GM04504 (cell line): ENCODE measurements around the gene C19orf53.
"Not testable (repeated sequence)": the region's sequence is repeated elsewhere in the genome, so short reads cannot be mapped to it uniquely, and the experiment has no call there.

Experiments used
- DNase-seq: peaks from one replicate; pipeline ENCODE4 v3.0.0-alpha.2; 2012; ENCODE audit warnings: low read depth

C19orf53 gene

DNA sequence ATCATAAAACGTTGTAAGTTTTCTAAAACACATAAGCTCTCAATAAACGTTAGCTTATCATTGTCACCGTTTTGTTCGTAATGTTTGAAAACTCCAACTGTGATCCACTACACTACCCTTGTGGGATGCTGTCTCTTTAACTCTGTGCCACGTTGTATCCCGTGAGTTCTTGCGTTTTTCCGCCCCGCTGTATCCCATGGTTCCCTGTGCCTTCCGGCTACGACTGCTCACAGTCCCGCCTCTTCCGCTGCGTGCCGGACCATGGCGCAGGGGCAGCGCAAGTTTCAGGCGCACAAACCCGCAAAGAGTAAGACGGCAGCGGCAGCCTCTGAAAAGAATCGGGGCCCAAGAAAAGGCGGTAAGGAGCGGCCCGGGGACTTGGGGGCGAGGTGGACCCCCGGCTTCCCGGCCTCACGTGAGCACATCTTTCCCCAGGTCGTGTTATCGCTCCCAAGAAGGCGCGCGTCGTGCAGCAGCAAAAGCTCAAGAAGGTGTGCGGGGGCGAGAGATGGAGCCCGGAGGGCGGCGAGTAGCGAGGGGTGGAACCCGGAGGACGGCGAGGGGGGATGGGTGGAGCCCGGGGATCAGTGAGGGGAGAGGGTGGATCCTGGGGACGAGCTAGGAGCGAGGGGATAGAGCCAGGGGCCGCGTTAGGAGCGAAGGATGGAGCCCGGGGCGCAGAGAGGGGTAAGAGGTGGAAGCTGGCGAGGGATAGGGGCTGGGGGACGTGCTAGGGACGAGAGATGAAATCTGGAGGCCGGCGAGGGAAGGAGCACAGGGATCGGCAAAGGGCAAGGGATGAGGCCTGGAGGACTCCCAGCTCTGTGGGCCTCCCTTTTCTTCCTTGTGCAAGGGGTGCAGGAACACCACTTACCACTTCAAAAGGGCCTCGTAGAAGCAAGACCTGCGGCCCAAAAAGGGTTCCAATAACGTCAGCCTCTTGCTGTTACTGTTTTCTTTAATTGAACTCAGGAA is at the start of gene C19orf53:
TSS of gene C19orf53 (plus strand) at position 240 of the 975 bp plus-strand sequence. CDS start at position 262, 22 bp downstream.
- DNase-seq, result peak; percentile 86

- no peak for DNase-seq
Observed at GRCh38 chr19:13726323-13726722, 47.9 kb upstream of the C19orf53 start.

GRCh38 chr19:13727798-13728197 is 46.5 kb upstream of the C19orf53 start:
- peak; percentile 68 for DNase-seq

DNA sequence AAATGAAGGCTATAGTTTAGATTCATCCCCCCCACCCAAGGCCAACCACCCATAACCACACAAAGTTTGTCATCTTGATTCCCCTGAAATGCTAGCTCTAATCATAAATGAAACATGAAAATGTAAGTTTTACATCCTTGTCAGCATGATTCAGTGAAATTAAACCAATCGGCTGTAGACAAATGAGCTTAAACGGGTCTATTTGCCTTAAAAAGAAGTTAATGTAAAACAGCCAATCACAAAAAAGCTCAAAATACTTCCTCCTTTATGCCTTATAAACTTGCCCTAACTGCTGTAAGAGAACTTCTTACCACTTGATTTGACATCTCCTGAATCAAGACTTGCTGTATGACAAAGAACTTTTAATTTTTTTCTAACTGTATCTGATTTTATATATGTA is 44.4 kb upstream of the C19orf53 start:
- no peak for DNase-seq

GRCh38 chr19:13731147-13731964 is 42.9 kb upstream of the C19orf53 start:
- DNase-seq, result peak; percentile 95

DNA sequence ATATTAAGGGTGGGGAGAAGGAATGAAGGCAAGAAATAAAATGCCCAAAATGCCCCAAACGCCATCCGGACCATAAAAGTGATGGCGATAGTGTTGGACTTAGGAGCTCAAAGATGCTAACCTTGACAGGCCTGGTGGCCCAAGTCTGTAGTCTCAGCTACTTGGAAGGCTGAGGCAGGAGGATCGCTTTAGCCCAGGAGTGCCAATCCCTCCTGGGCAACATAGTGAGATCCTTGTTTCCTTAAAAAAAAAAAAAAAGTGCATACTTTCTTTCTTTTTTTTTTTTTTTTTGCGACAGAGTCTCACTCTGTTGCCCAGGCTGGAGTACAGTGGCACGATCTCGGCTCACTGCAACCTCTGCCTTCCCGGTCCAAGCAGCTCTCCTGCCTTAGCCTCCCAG is 41.9 kb upstream of the C19orf53 start:
- no peak for DNase-seq

DNA sequence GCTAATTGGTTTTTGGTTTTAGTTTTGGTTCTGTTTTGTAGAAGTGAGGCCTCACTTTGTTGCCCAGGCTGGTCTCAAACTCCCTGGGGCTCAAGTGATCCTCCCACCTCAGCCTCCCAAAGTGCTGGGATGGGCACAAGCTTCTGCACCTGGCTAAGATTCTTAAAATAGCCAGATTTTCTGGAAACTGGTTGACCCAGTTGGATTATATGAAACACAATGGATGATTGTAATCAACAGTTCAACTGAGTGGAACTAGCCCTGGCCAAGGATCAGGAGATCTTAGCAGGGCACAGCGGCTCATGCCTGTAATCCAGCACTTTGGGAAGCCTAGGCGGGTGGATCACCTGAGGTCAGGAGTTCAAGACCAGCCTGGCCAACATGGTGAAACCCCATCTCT is 39.5 kb upstream of the C19orf53 start:
- no peak for DNase-seq

DNA sequence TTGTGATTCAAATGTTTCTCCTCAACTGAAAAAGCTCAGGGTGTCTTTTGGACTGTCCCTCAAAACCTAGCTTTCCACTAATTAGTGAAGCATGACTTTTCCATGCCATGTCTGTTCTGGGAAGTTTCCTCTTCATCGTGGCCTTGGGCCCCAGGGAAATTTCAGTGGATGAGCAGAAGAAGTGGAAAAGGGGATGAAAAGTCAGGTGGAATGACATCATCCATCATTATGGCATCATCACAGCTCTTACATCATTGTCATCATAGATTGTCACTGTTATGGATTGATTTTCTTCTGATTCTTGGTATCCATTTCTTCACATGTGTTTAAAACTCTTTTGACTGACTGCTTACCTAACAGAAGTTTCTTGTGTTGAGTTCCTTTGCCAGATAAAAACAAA is 36.2 kb upstream of the C19orf53 start:
- DNase-seq, result no peak

DNA sequence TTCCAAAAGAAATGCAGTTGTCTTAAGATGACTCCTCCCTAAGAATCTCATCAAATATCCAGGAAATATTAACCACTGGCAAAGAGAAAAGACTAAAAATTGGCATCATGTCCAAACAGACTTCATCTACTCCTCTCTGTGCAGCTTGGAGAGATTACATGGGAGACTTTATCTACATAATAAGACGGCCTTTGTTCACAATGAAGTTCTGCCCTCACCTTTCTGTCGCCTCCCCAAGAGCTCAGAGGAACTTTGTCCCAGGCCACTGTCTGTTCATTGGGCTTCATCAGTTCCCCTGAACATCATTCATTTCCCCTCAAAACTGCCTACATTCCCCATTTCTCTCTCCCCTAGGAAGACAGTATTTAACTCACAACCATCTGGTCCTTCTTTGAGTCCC is 32.4 kb upstream of the C19orf53 start:
- DNase-seq, result no peak

- no peak for DNase-seq
Observed at GRCh38 chr19:13742756-13743155, 31.5 kb upstream of the C19orf53 start.

DNA sequence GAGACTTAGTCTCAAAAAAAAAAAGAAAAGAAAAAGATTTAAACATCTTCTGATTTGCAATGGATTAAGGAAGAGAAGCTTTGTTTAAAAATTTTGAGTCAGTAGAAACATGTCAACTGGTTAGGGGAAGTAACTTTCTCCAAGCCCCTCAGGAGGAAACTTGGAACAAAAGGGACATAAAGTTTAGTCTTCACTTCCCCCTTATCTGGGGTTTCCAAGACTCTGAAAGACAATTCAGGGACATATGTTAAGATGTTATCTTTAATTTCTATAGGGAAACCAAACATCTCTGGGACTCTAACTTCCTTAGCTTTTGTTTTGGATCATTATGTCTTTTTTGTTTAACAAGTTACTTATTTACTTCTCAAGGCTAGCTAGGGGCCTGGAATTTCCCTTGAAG is 30.1 kb upstream of the C19orf53 start:
- DNase-seq, result no peak

GRCh38 chr19:13747098-13747453 is 27.2 kb upstream of the C19orf53 start:
- no peak for DNase-seq

DNA sequence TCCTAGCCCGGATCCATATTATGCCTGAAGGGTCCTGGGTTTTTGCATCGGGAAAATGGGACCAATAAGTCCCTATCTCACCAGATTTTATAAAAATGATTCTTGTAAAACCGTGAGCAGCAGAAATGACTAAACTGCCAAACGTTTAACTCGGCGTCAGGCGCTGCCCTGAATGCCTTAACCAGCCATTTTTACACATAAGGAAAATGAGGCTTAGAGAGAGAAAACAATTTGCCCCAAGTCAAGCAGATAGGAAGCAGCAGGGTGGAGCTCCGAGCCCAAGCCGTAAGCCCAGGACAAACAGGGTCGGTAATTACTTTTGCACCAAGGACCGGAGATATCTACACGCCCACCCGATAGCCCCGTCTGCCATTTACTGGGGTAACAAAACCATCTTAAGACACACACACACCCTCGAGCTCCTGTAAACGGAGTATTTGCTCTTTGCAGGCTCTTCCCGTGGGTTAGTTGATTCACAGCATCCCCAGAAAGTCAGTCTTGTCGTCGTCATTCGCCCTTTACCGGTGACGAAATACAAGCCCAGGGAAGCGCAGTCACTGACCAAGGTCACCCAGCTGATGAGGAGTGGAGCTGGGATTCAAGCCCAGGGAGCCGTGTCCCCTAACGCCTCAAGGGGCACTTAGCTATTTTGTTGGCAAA is 26.0 kb upstream of the C19orf53 start:
- peak; percentile 21 for DNase-seq

- no peak for DNase-seq
Observed at GRCh38 chr19:13751436-13751835, 22.8 kb upstream of the C19orf53 start.

GRCh38 chr19:13753622-13754021 is 20.6 kb upstream of the C19orf53 start:
- not testable (repeated sequence) for DNase-seq

GRCh38 chr19:13756210-13756609 is 18.0 kb upstream of the C19orf53 start:
- DNase-seq, result no peak

DNA sequence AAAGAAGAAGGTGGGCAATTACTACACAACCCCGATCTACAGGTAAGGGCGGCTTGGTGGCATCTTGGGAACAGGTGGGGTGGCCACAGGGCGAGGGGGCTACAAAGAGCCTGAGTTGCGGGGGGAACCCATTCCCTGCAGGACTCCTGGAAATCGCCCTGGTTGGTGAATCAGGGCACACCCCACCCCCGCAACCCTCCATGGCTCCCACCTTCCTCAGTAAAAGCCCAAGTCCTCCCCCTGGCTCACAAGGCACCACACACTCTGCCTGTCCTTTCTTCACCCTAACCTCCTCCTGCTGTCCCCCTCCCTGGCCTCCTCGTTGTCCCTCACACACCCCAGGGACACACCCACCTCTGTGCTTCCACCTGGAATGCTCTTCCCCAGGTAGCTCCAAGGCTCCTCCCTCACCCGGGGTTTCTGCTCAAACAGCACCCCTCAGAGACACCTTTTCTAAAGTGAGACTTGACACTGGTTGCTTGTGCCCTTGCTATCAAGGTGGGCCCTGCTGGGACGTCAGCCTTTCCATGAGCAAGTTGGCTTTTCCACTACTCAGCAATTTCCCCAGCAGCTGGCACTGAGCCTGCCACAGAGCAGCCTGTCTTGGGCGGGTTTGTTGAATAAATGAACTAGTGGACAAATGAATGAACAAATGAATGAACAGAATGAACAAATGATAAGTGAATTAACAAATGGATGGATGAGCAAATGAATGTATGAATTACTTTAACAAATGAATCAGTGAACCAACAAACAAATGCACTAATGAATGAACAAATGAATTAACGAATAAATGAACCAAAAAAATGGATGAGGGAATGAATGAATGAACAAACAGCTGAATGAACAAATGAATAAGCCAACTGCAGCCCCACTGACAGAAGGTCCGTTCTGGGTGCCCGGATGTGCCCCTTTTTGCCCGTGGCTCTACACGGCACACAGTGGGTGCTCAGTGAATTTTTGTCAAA is 16.2 kb upstream of the C19orf53 start:
- DNase-seq, result no peak

- no peak for DNase-seq
Observed at GRCh38 chr19:13758795-13759194, 15.5 kb upstream of the C19orf53 start.

DNA sequence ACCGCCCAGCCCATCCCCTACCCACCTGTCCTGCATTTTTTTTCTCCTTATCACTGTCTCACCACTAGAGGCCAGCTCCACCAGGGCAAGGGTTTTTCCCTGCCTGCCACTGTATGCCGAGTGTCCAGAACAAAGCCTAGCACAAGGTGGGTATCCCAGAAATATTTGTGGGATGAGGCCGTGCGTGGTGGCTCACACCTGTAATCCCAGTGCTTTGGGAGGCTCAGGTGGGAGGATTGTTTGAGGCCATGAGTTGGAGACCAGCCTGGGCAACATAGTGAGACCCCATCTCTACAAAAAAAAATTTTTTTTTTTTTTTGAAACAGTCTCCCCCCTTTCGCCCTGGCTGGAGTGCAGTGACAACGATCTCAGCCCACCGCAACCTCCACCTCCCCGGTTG is 12.8 kb upstream of the C19orf53 start:
- DNase-seq, result no peak

DNA sequence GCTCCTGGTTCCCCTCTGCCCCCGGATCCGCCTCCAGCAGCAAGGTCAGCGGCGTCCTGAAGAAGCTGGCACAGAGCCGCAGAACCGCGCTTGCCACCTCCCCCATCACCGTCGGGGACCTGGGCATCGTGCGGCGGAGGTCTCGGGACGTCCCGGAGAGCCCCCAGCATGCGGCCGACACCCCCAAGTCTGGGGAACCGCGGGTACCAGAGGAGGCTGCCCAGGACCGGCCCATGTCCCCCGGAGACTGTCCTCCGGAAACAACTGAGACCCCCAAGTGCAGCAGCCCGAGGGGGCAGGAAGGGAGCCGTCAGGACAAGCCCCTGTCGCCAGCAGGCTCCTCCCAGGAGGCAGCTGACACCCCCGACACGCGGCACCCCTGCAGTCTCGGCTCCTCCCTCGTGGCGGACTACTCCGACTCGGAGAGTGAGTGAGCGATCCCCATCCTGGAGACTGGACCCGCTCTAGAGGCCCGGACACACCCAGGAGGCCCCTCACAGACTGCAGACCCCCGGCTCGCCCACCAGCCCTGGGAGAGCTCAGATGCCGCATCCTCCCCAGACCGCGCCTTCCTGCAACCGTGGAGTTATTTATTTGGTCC is 11.5 kb upstream of the C19orf53 start:
- DNase-seq, result no peak

GRCh38 chr19:13763265-13763664 is 11.0 kb upstream of the C19orf53 start:
- DNase-seq, result no peak
